Measurements from ENCODE around the gene HDAC5.
A peak's percentile ranks its signal among the peaks of the same experiment; 100 is the strongest.
"Not testable (repeated sequence)": the region's sequence is repeated elsewhere in the genome, so short reads cannot be mapped to it uniquely, and the experiment has no call there.

The HDAC5 gene

GRCh38 chr17:44071198-44071520 lies 52.3 kb downstream of the HDAC5 start:
- peak overlapping the region; percentile 94 for H3K4me3 ChIP-seq (ENCODE audit: low read depth, low read length)

- peak within 1 kb of the TSS; percentile 94 for H3K4me3 ChIP-seq (ENCODE audit: low read depth, low read length)
These were observed 52.8 kb downstream of the HDAC5 start, which contains the start of gene G6PC3 for GRCh38 chr17:44070455-44071197. Gene G6PC3 (plus strand): TSS chr17:44070735. CDS start chr17:44070966, 231 bp downstream.

- H3K4me3 ChIP-seq (ENCODE audit: low read depth, low read length) = peak overlapping the region; percentile 34
These were observed 53.4 kb downstream of the HDAC5 start for GRCh38 chr17:44069974-44070454.

- H3K4me3 ChIP-seq (ENCODE audit: low read depth, low read length) = no peak overlapping the region
These were observed 55.9 kb downstream of the HDAC5 start for GRCh38 chr17:44067545-44067940.

GRCh38 chr17:44066204-44066930 lies 57.1 kb downstream of the HDAC5 start, which contains the start of gene LSM12:
Gene LSM12 (minus strand): TSS chr17:44066671. CDS start chr17:44066587, 84 bp downstream.
- peak within 1 kb of the TSS; percentile 63 for H3K4me3 ChIP-seq (ENCODE audit: low read depth, low read length)

- H3K4me3 ChIP-seq (ENCODE audit: low read depth, low read length) = peak overlapping the region; percentile 63
These were observed 57.7 kb downstream of the HDAC5 start for GRCh38 chr17:44065668-44066203.

- H3K4me3 ChIP-seq (ENCODE audit: low read depth, low read length) = no peak overlapping the region
These were observed 59.5 kb downstream of the HDAC5 start for GRCh38 chr17:44063704-44064639.

- no peak overlapping the region for H3K4me3 ChIP-seq (ENCODE audit: low read depth, low read length)
These were observed 60.6 kb downstream of the HDAC5 start for GRCh38 chr17:44062871-44063270.

- H3K4me3 ChIP-seq (ENCODE audit: low read depth, low read length) = no peak overlapping the region
These were observed 62.0 kb downstream of the HDAC5 start for GRCh38 chr17:44061446-44061845.

GRCh38 chr17:44059101-44059892 lies 64.1 kb downstream of the HDAC5 start:
- H3K4me3 ChIP-seq (ENCODE audit: low read depth, low read length) = no peak overlapping the region

- H3K4me3 ChIP-seq (ENCODE audit: low read depth, low read length) = no peak overlapping the region
These were observed 70.1 kb downstream of the HDAC5 start for GRCh38 chr17:44053125-44053872.

- no peak overlapping the region for H3K4me3 ChIP-seq (ENCODE audit: low read depth, low read length)
These were observed 74.0 kb downstream of the HDAC5 start for GRCh38 chr17:44049294-44050060.

GRCh38 chr17:44046893-44047292 lies 76.5 kb downstream of the HDAC5 start:
- not testable (repeated sequence) for H3K4me3 ChIP-seq (ENCODE audit: low read depth, low read length)

GRCh38 chr17:44045486-44045885 lies 78.0 kb downstream of the HDAC5 start:
- no peak overlapping the region for H3K4me3 ChIP-seq (ENCODE audit: low read depth, low read length)

GRCh38 chr17:44044071-44044470 lies 79.4 kb downstream of the HDAC5 start:
- H3K4me3 ChIP-seq (ENCODE audit: low read depth, low read length) = no peak overlapping the region

- no peak overlapping the region for H3K4me3 ChIP-seq (ENCODE audit: low read depth, low read length)
These were observed 80.2 kb downstream of the HDAC5 start for GRCh38 chr17:44043272-44043696.

- no peak overlapping the region for H3K4me3 ChIP-seq (ENCODE audit: low read depth, low read length)
These were observed 83.4 kb downstream of the HDAC5 start for GRCh38 chr17:44039829-44040635.

- H3K4me3 ChIP-seq (ENCODE audit: low read depth, low read length) = no peak overlapping the region
These were observed 84.8 kb downstream of the HDAC5 start for GRCh38 chr17:44038604-44039011.
